Ovary (tissue), 3 donors: ENCODE results near the gene GLT1D1.

Experiments
- CTCF ChIP-seq, 3 donors: fragments of 450-650 bp in 2 of 3; fragments of 200-600 bp in 1 of 3; IDR thresholded peaks; one replicate each; pipeline versions ENCODE4 v1.5.1 to v1.8.0; 2016 to 2022; ENCODE audit warnings: antibody characterized with exemption in 3 of 3, mild to moderate bottlenecking in 1 of 3
- EP300 ChIP-seq: sonication (generic); formaldehyde crosslinking; IDR thresholded peaks from one replicate; pipeline ENCODE4 v1.6.1; 2017; ENCODE audit warnings: antibody characterized with exemption
- POLR2A ChIP-seq: fragments of 450-650 bp; IDR thresholded peaks from one replicate; pipeline ENCODE4 v1.6.1; 2017; ENCODE audit warnings: antibody characterized with exemption, mild to moderate bottlenecking, moderate library complexity
- donor health status: DM: no; HTN: no; CAD: no.

DNA sequence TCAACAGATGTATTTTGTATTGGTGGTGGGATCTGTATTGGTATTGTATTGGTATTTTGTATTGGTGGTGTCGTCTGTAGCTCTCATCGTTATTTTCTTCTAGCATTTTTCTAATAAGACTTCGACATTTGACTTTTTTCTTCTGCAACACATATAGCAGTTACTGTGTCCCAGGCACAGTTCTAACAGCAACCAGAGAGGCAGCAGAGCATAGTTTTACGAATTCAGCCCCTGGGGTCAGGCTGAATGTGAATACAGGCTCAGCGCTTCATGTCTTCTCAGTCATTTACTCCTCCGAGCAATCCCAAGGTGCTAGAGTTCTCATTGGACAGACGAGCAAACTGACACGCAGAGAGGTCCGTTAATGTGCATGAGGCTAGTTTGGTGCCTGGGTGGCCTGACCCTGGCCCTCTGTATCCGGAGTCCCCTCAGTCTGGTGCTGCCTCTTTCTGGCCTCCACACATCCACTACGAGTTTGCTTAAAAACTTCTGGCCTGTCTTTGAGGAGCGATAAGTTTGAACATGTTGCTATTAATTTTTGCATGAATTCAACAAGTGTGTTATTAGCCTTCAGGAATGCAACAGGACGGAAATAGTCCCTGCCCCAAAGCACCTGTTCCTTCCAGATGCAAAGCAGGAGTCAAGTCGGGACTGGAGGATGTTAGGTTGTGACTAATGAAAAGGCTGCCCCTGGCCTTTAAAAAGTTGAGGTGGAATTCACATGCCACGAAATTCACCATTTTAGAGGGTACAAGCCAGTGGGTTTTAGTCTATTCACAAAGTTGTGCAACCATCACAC lies 87.0 kb downstream of the GLT1D1 start:
- no peak for TF ChIP-seq POLR2A
- TF ChIP-seq CTCF (IDR thresholded peaks at IDR 0.05) = no peak
- no peak for TF ChIP-seq EP300
